Left lobe of liver (tissue), 2 donors: ENCODE results near the gene ZNF814. TPM values are rescaled to one million over a fixed set of nuclear protein-coding genes. Genes with fewer than 3 reads are reported as not detected.
"Not testable (repeated sequence)": the region's sequence is repeated elsewhere in the genome, so short reads cannot be mapped to it uniquely, and the experiment has no call there.

Source experiments
- ATAC-seq: fragments of 200-7000 bp; cut with Tn5 transposase; one replicate; pipeline ENCODE4 v1.9.1; 2020; ENCODE audit warnings: mild to moderate bottlenecking, moderate library complexity
- DNase-seq: peaks from one replicate; pipeline ENCODE4 v3.0.0-alpha.2; 2020; ENCODE audit warnings: low spot score
- total RNA-seq: library from RNA; stranded (reverse); gene quantifications from one replicate; pipeline ENCODE4 v1.2.1, GENCODE V29; 2021
- donor health status: DM: no; HTN: no; CAD: no; lungs with moderate emphysema.
- donor health status: DM: no; HTN: yes; CAD: no.

Gene ZNF814
- 12.9 TPM for total RNA-seq

DNA sequence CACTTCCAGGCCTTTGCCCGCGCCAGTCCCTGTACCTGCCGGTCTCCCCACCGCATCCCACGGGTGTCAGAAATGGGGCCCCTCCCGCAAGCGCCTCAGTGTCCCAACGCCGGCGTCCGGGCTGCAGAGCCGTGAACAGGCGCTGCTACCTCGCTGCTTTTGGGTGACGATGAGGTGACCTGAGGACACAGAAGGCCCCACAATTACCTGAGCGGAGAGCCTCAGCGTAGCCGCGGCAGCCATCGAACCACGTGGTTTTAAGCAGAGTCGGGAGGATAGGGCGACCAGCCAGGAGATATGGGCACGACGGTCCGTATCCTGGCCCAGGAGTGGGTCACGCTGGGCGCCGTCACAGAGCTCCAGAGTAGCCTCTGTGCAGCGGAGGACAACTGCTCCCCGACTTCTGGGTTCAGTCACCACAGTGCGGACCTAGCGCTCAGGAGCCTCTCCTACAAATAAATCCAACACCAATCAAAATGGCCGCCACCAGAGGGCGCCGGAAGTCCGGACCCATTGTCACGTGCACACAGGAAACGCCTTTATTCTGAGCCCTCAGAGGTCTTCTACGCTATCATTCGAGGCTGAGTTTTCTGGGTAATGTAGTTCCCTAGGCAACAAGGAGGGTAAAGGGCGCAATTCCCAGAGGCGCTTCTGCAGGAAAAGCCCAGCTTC is at the start of gene ZNF814:
Gene ZNF814, minus strand, starts transcription at position 478 of the 672 bp plus-strand sequence. Its CDS starts 235 bp downstream, at position 243.
- DNase-seq: peak; percentile 88
- ATAC-seq: peak; percentile 97

DNA sequence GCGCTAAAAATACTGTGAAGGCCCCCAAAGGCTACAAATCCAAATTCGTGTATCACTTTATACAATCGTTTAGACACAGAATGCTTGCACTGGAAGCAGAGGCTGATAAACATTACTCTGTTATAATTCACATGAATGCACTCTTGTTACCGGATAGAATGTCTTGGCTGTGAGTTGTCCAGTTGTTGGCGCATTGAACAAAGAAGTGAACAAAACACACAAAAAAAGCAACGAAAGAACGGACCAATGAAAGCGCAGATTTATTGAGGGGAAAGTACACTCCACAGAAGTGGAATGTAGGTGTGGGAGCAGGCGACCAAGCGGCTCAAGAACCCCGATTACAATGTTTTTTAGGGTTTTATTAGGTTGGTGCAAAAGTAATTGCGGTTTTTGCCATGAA is 46.9 kb upstream of the ZNF814 start:
- ATAC-seq (no peak), DNase-seq (no peak)

DNA sequence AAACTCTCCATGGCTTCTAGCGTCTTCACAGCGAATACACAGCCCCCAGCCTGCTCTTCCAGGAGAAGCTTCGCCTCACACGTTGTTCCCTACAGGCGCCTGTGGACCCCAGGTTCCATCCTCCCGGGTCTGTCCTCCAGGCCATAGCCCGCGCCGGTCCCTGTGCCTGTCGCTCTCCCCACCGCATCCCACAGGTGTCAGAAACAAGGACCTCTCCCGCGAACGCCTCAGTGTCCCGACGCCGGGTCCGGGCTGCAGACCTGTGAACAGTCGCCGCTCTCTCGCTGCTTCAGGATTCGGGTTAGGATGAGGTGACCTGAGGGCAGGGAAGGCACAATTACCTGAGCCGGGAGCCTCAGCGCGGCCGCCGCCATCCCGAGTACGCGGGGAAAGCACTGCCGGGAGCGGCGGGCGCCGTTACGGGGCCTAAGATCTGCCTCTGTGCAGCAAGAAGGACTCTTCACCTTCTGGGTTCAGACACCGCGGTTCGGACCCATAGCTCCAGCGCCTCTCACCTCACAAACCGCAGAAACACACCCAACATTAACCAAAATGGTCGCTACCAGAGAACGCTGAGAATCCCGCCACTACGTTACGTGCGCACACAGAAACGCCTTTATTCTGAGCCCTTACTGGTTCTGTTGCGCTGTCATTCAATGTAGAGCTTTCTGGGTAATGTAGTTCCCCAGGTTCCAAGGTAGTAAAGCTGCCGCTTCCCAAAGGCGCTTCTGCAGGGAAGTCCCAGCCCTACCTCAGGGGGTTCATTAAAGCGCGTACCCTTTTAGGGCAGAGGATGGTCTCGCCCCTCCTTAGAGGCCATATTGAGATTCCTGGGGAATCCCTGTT is 46.2 kb upstream of the ZNF814 start, which contains the start of gene ZNF418:
Gene ZNF418, minus strand, starts transcription at position 583 of the 846 bp plus-strand sequence. CDS start 1,580 bp downstream, outside the sequence.
- DNase-seq (peak; percentile 75), ATAC-seq (peak; percentile 100)

DNA sequence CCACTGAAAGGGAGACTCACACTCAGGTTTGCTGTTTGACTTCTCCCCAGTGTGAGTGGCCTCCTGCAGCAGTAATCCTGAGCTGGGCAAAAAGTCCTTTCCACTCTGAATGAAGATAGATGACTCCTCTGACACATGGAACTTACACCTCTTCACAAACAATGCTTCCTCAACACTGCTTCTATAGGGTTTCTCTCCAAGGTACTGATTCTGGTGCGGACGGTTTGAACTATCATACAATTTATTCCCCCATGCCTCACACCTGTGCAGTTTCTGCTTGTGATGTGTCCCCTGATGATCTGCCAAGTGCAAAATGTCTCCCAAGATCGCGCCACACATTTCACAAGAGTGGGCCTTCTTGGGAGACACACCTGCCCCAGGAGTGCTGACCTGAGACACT is 38.8 kb upstream of the ZNF814 start:
- ATAC-seq (no peak), DNase-seq (no peak)

DNA sequence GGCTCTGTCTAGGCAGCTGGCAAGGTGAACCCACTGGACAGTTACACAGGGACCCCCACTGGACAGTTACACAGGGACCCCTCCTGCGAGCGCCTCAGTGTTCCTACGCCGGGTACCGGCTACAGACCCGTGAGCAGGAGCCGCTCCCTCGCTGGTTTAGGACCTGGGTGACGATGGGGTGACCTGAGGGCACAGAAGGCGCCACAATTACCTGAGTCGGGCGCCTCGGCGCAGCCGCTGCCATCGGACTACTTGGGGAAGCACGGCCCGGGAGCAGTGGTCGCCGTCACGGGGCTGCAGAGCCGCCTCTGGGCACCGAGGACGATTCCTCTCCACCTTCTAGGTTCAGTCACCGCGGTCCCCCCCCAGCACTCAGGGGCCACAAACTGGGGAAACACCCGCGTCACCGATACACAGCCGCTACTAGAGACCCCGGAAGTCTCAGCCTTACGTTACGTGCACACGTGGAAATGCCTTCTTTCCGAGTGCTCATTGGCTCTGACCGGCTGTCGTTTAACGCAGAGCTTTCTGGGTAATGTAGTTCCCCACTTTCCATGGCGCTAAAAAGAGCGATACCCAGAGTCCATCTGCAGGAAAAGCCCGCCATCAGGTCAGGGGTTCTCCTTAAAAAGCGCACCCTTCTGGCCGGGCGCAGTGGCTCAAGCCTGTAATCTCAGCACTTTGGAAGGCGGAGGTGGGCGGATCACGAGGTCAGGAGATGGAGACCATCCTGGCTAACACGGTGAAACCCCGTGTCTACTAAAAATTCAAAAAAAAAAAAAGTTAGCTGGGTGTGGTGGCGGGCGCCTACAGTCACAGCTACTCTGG is 27.5 kb upstream of the ZNF814 start, which contains the start of gene ZNF417:
Gene ZNF417, minus strand, starts transcription at position 425 of the 828 bp plus-strand sequence. Its CDS starts 181 bp downstream, at position 244.
- DNase-seq (peak; percentile 90), ATAC-seq (peak; percentile 95)

DNA sequence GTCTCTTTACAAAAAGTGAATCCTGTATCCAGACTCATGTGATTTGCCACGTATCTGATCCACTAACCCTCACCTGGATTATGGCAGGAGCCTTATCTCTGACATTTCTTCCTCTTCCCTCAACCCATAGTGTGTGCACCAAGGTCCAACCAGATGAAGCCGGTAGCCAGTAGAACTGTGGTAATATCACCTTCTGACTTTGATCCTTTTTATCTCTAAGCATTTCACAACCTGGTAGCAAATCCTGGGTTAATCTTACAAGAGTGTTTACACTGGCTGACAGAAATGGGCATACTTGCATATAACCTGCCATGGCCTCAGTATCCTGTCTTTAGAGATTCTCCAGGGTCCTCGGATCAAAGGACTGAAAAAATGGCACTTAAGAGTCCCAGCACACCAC is 25.7 kb upstream of the ZNF814 start:
- ATAC-seq (peak; percentile 56), DNase-seq (peak; percentile 52)

DNA sequence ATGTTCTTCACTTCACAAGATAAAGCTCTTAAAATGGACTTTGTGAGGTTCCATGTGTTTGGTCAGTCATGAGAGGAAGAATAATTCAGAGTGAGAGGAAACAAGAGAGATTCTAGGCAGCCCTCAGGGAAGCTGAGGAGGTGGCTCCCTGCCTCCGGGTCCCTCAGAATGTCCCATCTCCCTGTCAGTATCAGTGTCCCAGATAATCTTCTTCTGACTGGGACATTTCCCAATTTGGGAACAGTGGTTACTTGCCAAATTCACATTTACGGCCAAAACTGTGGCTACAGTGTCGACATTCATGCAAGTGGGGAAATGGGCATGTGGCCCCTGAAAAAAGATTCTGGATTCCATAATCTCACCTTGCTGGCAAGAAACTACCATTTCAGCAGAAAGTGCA is 18.6 kb upstream of the ZNF814 start:
- DNase-seq (no peak), ATAC-seq (peak; percentile 53)

DNA sequence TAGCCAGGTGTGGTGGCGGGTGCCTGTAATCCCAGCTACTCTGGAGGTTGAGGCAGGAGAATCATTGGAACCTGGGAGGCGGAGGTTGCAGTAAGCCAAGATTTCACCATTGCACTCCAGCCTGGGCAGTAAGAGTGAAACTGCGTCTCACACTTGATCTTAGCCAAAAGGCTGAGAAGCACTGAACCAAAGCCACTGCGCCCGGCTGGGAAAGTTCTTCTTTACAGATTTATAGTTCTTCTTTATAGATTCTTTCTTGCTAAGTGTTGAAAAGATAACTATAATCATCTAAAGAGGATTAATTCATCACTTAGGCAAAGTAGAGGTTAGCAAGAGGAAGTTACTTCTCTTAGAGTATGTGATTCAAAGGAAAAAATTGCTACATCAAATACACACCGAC is 16.4 kb upstream of the ZNF814 start:
- ATAC-seq: no peak

DNA sequence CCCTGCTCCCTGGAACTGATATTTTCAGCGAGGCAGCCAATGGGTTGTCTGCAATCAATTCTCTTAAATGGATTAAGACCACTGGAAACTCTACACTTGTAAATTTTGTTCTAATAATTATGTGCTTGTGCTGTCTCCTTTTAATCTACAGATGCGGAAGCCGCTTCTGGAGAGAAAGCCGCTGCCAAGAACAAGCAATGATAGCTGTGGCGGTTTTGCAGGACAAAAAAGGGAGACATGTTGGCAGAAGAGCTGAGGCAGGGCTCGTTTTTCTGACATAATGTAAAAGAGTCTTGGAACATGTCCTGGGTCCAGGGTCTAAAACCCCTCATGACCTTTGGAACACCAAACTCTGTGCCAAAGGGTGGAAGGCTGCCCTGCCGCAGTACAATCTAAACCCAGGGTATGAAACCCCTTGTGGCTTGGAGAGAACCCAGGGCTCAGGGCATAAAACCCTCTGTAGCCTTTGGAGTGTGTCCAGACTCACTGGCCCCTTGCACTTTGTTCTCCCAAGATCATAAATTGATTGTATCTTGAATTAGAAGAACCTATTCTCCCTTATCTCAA is 14.9 kb upstream of the ZNF814 start:
- DNase-seq: peak; percentile 79
- ATAC-seq: peak; percentile 66

More for the DNA sequence above, 16.4 kb upstream of the ZNF814 start:
- no peak for DNase-seq

DNA sequence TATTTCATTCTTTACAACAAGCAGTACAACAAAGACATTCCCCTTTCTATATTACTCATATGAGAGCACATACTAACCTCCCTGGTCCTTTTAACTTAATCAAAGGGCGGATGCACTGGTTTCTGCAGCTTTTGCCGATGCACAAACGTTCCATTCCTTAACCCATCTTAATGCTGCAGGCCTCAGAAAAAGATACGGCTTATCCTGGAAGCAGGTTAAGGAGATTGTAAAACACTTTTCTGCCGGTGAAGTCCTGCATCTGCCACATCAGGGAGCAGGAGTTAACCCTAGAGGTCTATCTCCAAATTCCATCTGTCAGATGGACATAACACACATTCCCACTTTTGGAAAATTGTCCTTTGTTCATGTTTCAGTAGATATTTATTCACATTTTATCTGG is 11.5 kb upstream of the ZNF814 start:
- DNase-seq: no peak

DNA sequence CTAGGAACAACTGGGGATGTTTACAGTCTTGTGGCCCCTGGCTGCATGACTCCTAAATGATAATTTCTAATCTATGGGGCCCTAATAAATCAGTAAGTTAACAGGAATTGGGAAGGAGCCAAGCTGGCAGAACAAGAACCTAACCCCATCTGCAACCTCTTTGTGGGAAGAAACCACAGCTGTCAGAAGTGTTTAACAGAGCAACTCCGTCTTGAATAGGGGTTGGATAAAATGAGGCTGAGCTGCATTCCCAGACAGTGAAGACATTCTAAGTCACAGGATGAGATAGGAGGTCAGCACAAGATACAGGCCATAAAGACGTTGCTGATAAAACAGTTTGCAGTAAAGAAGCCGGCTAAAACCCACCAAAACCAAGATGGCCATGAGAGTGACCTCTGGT is 1.9 kb upstream of the ZNF814 start:
- DNase-seq, ATAC-seq: not testable (repeated sequence)

More for the DNA sequence above, 11.5 kb upstream of the ZNF814 start:
- no peak for ATAC-seq

DNA sequence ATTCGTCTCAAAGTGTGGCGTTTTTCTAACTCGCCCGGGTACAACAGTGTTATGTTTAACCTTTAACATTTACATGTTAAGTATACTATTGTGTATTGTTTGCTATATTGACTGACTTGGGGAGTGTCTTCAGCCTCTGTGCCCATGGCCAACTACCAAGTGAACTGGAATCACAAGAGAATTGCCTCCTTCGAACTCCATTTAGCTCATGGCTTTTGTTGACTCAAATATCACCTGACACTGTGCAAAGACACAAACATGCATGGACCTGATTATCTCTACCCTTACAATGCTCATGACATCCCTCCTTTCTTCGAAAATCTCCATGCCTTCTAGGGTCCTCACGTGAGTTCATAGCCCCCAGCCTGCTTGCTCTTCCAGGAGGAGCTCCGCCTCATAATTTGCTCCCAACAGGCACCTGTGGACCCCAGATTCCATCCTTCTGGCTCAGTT is 704 bp downstream of the ZNF814 start:
- ATAC-seq (peak; percentile 13), DNase-seq (no peak)

DNA sequence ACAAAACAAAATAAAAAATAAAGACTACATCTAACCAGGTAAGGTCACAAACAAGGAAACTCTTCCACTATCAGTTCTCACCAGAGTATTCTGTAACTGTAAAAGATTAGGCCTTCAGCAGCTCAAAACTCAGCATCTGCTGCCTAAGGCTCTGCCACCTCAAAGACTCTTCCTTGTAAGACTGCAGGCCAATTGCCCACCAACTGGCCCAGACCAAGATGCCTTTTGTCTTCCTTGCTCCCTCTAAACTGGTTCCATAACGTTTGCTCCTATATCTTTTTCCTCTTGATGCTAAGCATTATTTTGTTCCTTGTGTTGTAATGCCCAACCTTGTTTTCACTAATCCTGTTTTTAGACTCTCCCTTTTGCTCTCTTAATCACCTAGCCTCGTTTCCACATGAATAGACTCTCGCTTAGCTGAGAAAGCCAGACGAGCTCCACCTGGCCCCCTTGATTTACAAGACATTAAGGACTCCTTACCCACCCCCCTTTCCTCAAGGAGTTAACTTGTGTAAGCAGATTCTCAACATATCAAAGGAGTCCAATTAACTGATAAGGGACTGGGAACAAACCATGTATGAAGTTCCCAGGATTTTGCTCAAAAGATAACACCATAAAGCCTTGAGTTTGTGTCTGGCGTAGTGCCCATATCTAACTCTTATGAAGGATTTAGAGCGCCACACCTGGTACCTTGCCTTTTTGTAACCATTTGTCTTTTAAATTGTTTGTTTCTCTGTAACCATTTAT is 1.5 kb downstream of the ZNF814 start:
- DNase-seq (no peak), ATAC-seq (no peak)

DNA sequence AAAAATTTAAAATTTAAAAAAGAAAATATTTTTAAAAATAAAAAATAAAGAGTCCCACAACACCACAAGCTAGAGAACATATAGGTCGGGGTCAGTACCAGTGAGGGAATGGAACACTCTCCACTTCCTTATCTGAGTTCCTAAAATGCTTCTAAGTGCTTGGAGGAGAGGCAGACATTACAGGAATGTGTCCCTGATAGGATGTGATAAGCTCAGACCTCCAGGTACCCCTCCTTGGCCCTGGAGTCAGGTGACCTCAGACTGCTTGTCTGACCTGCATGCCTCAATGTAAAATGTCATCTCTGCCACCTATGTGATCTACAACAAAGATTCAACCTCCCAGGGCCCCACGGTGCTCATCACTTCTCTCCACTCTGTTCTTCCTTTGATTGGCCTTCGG is 2.8 kb downstream of the ZNF814 start:
- DNase-seq (no peak), ATAC-seq (no peak)

DNA sequence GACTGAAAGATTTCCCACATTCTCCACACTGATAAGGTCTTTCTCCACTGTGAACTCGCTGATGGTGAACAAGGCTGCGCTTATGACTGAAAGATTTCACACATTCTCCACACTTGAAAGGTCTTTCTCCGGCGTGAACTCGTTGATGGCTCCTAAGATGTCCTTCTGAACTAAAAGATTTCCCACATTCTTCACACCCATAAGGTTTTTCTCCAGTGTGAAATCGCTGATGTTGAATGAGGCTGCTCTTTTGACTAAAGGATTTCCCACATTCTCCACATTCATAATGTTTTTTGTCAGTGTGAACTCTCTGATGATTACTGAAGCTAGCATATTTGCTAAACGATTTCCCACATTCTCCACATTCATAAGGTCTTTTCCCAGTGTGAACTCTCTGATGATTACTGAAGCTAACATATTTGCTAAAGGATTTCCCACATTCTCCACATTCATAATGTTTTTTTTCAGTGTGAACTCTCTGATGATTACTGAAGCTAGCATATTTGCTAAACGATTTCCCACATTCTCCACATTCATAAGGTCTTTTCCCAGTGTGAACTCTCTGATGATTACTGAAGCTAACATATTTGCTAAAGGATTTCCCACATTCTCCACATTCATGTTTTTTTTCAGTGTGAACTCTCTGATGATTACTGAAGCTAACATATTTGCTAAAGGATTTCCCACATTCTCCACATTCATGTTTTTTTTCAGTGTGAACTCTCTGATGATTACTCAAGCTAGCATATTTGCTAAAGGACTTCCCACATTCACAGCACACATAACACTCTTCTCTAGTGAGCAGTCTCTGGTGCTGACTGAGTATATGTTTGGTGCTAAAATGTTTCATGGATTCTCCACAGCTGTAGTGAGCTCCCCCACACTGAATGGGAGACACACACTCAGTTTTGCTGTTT is 14.7 kb downstream of the ZNF814 start:
- DNase-seq, ATAC-seq: not testable (repeated sequence)

DNA sequence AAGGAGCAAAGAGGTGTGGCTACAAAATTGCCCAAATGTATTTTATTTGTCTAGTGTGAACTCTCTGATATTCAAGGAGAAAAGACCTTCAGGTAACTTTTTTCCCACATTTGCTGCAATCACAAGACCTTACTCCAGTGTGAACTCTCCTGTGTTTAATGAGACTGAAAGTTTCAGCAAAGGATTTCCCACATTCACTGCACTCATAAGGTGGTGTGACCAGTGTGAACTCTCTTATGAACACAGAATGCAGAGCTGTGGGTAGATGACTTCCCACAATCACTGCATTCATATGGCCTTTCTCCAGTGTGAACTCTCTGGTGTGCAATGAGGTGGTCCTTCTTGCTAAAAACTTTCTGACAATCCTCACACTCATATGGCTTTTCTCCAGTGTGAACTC is 16.4 kb downstream of the ZNF814 start:
- ATAC-seq: no peak
- DNase-seq: no peak

DNA sequence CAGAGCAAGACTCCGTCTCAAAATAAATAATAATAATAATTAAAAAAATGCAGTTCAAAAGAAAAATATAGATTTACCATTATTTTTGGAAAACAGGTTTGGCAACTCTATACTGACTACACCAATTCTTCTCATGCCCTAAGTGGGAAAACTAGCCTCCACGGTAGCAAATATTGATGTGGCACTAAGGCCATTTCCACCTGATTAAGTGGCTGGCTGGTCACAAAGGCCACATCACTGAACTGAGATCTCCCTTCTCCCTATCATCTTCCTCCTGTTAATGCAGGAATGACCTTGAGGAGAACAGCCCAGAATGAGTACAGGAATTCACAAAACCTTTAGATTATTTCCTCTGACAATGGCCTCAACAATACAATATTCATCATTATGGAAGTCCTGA is 18.6 kb downstream of the ZNF814 start:
- DNase-seq (no peak), ATAC-seq (no peak)

DNA sequence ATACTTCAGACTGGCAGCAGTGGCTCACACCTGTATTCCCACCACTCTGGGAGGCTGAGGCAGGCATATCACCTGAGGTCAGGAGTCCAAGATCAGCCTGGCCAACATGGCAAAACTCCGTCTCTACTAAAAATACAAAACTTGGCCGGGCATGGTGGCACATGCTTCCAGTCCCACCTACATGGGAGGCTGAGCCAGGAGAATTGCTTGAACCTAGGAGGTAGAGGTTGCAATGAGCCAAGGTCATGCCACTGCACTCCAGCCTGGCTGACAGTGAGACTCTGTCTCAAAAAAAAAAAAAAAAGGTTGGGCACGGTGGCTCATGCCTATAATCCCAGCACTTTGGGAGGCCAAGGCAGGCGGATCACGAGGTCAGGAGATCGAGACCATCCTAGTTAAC is 19.2 kb downstream of the ZNF814 start:
- ATAC-seq: peak; percentile 30
- DNase-seq: not testable (repeated sequence)
